ENCODE results near the gene CWC22.
A peak's percentile ranks its signal among the peaks of the same experiment; 100 is the strongest.
"Not testable (repeated sequence)": the region's sequence is repeated elsewhere in the genome, so short reads cannot be mapped to it uniquely, and the experiment has no call there.

The CWC22 gene

DNA sequence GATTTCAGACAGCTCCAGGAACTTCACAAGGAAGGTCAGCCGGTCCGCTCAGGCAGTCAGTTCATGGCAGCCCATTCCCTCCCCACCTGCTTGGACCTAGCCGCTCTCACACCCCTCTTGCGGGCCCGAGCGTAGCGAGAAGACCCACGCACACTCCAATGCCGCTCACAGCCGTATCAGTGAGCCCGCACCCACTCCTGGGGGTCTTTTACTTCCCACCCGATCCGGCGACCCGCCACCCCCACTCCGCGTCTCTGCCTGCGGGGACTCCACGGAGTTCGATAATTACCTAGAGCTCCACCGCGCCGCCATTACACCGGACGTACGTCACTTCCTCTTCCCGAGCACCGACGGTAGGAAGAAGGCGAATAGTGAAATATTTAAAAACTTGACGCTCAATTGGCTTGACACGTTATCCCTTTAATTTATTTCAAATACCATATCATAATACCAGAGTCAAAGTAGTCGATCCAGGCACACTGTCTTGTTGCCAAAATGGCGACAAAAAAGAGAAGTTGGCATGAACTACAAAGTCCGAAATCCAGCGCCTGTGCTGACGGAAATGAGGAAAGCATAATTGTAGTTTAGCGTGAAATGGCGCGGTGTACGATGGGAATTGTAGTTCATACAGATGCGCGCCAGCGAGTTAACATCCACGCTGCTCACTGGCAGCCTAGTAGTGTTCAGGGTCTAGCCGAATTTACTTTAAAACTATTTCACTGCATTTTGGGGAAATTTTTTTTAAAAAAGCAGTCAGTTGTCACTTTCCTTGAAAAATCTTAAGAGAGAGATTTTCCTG is at the start of gene CWC22:
TSS of gene CWC22 (minus strand) at position 517 of the 799 bp plus-strand sequence. CDS start 13,956 bp downstream, outside the sequence.
- peak; percentile 71 to 75 (median 71) for DNase-seq (ENCODE audit: low read depth in 3 of 3)

GRCh38 chr2:180056367-180057118 is 49.4 kb upstream of the CWC22 start:
- DNase-seq (ENCODE audit: low read depth in 3 of 3), result no peak

GRCh38 chr2:180054576-180054975 is 47.5 kb upstream of the CWC22 start:
- not testable (repeated sequence) for DNase-seq (ENCODE audit: low read depth in 3 of 3)

- DNase-seq (ENCODE audit: low read depth in 3 of 3), result no peak
These were observed 43.1 kb upstream of the CWC22 start for GRCh38 chr2:180050246-180050645.

GRCh38 chr2:180048251-180048650 is 41.2 kb upstream of the CWC22 start:
- DNase-seq (ENCODE audit: low read depth in 3 of 3), result no peak

DNA sequence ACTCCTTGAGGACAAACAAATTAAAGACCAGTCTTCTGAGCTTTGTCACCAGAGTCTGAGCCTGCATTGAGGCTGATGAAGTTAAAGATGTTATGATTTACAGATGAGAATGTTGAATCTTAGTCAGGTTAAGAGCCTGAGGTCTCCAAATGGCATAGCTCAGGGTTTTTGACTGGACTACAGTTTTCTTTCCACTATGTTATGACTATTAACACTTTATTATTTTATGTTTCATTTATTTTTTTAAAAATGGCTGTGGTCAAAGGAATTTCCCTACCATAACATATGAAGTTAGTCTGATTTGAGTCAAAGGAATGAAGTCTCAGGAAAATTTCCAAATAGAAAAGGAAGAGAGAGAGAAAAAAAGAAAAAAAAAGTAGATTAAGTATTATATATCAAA is 39.7 kb upstream of the CWC22 start:
- DNase-seq (ENCODE audit: low read depth in 3 of 3), result no peak

DNA sequence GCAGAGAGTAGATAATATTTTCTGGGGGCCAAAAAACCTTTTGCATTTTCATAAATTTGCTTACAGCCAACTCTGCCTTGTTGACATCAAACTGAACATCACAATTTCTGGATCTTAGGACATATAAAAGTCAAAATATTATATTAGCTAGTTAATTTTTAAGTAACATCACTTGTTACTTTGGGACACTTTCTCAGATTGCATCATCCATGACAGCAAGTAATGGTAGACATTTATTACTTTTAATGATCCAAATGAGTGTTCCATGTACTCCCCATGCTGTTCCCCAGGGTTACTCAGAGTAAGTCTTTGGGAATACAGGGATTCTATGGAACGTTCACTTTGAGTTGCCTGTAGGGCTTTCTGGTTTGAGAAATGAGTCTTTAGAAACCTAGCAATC is 39.1 kb upstream of the CWC22 start:
- DNase-seq (ENCODE audit: low read depth in 3 of 3), result no peak

DNA sequence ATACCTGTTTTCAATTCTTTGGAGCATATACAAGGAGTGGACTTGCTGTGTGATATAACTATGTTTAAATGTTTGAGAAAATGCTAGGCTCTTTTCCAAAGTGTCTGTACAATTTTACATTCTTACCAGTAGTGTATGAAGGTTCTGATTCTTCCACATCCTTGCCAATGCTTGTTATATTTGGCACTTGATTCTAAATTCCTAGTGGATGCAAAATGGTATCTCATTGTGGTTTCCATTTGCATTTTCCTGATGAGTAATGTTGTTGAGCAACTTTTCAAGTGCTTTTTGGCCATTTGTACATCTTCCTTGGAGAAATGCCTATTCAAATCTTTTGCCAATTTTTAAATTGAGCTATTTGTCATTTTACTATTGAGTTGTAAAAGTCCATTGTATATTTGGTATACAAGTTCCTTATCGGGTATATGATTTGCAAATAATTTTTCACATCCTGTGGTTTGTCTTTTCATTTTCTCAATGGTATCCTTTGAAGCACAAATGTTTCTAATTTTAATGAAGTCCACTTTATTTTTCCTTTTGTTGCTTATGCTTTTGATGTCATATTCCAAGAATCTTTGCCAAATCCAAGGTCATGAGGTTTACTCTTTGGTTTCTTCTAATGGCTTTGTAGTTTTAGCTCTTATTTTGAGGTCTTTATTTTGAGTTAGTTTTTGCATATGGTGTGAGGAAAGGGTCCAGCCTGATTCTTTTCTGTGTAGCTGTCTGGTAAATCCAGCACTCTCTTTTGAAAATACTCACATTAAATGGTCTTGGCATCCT is 33.2 kb upstream of the CWC22 start:
- no peak for DNase-seq (ENCODE audit: low read depth in 3 of 3)

GRCh38 chr2:180038997-180039396 is 31.9 kb upstream of the CWC22 start:
- DNase-seq (ENCODE audit: low read depth in 3 of 3), result no peak

- no peak for DNase-seq (ENCODE audit: low read depth in 3 of 3)
These were observed 27.1 kb upstream of the CWC22 start for GRCh38 chr2:180033993-180034894.

- no peak for DNase-seq (ENCODE audit: low read depth in 3 of 3)
These were observed 22.5 kb upstream of the CWC22 start for GRCh38 chr2:180029575-180029974.

DNA sequence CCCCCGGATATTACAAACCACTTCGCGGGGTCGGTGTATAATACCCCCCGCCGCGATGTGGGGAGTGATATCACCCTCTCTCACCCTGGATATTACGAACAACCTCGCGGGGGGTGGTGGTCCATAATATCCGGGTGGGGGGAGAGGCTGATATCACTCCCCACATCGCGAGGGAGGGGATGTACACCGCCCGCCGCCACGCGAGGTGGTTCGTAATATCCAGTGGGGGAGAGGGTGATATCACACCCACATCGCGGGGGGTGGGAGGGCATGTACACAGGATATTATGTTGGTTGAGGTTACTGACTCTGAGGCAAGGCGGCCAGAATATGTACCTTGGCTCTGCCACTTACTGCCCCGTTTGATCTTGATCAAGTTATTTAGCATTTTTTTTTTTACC is 14.8 kb upstream of the CWC22 start:
- DNase-seq (ENCODE audit: low read depth in 3 of 3), result no peak

DNA sequence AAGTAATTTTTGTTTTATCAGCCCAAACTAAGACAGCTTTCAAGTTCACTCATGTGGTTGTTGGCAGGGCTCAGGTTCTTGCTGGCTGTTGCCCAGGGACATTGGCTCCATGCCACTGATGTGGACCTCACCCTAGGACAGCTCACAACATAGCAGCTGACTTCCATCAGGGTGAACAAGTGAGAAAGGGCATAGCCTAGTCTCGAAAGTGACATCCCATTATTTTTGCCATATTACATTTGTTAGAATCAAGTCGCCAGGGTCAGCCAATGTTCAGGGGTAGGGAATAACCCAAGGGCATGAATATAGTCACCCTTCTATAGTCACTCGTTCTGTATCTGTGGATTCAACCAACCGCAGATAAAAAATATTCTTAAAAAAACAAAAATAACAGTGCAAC is 10.7 kb upstream of the CWC22 start:
- no peak for DNase-seq (ENCODE audit: low read depth in 3 of 3)

DNA sequence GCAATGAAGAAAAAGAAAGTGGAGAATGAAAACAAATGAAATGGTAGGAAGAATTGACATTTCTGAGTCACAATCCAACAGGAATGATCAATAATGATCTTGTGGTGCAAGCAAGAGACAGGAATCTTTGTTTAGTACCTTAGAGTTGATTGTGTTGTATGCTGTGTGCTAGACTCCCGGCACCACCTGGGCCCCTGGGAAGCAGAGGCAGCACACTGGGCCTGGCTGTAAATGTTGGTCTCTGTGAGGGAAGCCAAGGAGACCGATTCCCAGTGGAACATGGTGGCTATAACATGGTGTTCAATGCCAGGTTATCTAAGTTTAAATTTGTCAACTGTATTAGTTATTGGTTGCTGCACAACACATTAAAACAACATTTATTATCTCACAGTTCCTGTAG is 9.8 kb upstream of the CWC22 start:
- DNase-seq (ENCODE audit: low read depth in 3 of 3), result no peak

DNA sequence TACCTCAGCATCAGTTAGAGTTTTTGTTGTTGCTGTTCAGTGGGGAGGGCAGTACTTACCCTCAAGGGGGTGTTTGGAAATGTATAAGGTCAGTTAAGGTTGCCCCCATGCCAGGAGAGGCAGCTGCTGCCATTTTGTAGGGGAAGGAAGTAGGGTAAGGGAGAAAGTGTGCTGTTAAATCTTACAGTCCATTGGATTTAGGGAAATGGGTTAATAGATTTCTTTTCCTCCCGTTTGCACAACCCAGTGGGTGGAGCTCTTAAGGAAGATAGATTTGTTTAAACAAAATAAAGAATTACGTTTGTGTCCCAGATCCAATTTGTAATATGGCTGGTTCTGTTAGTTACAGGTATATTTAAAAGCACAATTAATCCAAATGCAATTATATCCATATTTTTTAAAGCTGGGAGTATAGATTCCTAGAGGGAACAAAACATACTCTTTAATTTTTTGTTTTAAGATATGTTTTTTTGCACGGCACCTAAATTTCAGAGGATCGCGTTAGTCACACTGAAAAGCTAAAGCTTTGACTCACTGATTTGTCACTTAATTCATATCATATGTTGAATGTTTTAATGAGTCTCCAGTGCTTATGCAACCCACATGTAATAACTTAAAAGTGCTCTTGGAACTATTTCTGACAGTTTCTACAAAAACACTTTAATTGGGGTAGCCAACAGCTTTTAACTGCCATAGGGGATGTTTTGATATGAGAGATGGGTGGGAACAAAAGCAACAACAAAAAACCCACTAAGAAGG is 9.0 kb upstream of the CWC22 start:
- no peak for DNase-seq (ENCODE audit: low read depth in 3 of 3)

- no peak for DNase-seq (ENCODE audit: low read depth in 3 of 3)
These were observed 5.4 kb upstream of the CWC22 start for GRCh38 chr2:180012523-180012922.

GRCh38 chr2:180010701-180011100 is 3.6 kb upstream of the CWC22 start:
- no peak for DNase-seq (ENCODE audit: low read depth in 3 of 3)

- no peak for DNase-seq (ENCODE audit: low read depth in 3 of 3)
These were observed 866 bp downstream of the CWC22 start for GRCh38 chr2:180006231-180006630.

- not testable (repeated sequence) for DNase-seq (ENCODE audit: low read depth in 3 of 3)
These were observed 1.6 kb downstream of the CWC22 start for GRCh38 chr2:180005465-180005864.

DNA sequence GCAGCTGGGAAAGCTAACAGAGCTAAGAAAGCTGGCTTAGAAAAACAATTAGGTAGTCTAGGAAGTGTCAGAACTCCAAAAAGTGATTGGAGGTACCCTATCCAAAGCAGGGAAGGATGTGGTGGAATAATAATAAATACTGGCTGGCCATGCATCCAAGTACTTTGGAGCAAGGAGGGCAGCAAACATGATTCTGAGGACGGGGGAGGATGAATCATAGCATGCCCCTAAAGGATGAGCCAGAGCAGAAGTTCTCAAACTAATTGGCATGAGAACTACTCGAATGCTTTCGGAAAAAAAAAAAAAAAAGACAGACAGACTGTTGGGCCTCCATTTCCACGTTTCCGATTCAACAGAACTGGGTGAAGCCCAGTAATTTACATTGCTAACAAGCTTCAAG is 2.4 kb downstream of the CWC22 start:
- no peak for DNase-seq (ENCODE audit: low read depth in 3 of 3)

DNA sequence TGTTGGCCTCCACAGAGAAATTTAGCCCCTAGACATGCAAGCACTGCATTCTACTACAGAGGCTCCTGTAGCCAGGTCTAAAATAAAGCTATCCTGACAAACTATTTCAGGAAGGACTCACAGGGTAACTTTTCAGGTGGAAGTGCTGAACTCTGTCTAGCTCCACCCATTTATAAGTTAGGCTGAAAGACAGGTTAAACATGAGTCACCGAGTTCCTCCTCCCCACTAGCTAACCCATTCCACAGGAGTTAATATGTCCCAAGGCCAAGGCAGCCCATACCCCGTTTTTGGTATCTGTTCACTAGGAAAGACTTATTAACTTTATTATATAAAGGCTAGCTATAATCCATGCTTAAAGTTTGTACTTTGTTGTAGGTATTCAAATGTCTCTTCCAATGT is 3.5 kb downstream of the CWC22 start:
- DNase-seq (ENCODE audit: low read depth in 3 of 3), result no peak

Measured in stimulated activated CD4-positive, alpha-beta T cell treated with anti-CD3 and anti-CD28 coated beads, TNF-alpha, amount 100 ng/mL, for 48 hours (primary cell).